ENCODE measurements around the gene GNG14.

Gene GNG14

DNA sequence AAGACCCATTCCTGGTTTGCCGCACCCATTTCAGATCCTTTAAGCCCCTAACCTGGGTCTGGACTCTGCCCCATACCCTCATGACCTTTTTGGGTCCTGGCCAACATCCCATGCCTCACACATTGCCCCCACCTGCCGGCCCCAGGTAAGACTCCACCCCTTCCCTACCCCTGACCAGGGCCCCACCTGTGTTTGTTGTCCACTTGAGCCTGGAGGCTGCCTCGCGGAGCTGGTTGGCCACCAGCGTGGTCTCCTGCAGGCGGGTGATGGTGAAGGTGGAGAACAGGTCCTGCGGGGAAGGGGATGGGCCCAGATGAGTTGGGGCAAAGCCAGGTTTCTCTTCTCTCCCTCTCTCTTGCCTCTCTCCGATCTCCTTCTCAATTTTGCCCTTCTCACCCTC, 40.8 kb upstream of the GNG14 start:
- Histone ChIP-seq H3K27ac (ENCODE audit: low read length) (no peak overlapping the region), H3K79me2 (ENCODE audit: insufficient read depth, low read length) (no peaks in the 10 kb centered on the region), H3K36me3 (ENCODE audit: insufficient read depth, low read length) (no peaks in the 10 kb centered on the region), H3K4me3 (ENCODE audit: low read depth in 1 of 2, low read length in 2 of 2) (no peak overlapping the region), H3K9me3 (ENCODE audit: insufficient read depth, low read length, severe bottlenecking) (no peaks in the 10 kb centered on the region), H3K4me2 (ENCODE audit: insufficient read depth, low read length) (no peak overlapping the region), H3K4me1 (ENCODE audit: insufficient read depth, low read length) (no peaks in the 10 kb centered on the region), H3K9ac (ENCODE audit: low read depth, low read length) (no peak overlapping the region), H4K20me1 (ENCODE audit: insufficient read depth, low read length) (no peaks in the 10 kb centered on the region), H3K27me3 (ENCODE audit: insufficient read depth, low read length, poor library complexity) (no peaks in the 10 kb centered on the region), H2AFZ (ENCODE audit: low read depth, low read length) (no peak overlapping the region)
- no peak for TF ChIP-seq EZH2 (IDR thresholded peaks at IDR 0.05; ENCODE audit: borderline replicate concordance, low read depth, low read length, severe bottlenecking)
- TF ChIP-seq, protein P1, sequence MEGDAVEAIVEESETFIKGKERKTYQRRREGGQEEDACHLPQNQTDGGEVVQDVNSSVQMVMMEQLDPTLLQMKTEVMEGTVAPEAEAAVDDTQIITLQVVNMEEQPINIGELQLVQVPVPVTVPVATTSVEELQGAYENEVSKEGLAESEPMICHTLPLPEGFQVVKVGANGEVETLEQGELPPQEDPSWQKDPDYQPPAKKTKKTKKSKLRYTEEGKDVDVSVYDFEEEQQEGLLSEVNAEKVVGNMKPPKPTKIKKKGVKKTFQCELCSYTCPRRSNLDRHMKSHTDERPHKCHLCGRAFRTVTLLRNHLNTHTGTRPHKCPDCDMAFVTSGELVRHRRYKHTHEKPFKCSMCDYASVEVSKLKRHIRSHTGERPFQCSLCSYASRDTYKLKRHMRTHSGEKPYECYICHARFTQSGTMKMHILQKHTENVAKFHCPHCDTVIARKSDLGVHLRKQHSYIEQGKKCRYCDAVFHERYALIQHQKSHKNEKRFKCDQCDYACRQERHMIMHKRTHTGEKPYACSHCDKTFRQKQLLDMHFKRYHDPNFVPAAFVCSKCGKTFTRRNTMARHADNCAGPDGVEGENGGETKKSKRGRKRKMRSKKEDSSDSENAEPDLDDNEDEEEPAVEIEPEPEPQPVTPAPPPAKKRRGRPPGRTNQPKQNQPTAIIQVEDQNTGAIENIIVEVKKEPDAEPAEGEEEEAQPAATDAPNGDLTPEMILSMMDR (IDR thresholded peaks at IDR 0.05; ENCODE audit: borderline replicate concordance, extremely low read depth, low read length, poor library complexity, severe bottlenecking), result no peak
- ATAC-seq (ENCODE audit: insufficient read depth, low read depth) (no peak), DNase-seq (no peak)

DNA sequence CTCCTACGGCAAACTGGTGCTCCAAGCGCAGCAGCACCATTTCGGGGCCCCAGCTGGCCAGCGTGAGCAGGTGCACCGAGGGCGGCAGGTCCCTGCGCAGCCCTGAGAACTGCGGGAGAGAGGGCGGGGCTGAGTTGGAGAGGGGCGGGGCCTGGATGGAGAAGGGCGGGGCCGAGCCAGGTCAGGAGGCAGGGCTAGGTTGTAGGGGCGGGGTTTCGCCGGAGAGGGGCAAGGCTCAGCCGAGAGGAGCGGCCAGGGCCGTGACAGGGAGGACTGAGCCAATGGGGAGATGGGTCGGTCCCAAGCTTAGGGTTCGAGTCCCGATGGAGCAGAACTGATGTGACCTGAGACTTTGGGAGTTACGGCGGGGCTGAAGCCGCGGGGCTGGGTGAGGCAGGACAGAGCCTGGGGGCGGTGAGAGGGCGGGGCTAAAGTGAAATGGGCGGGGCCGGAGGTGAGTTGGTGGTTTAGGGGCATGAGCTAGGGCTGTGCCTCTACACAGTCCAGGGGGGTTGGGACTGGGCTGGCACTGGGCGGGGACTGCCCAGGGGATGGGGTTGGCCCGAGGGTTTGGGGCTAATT, 40.2 kb upstream of the GNG14 start:
- peak; percentile 36 for DNase-seq

DNA sequence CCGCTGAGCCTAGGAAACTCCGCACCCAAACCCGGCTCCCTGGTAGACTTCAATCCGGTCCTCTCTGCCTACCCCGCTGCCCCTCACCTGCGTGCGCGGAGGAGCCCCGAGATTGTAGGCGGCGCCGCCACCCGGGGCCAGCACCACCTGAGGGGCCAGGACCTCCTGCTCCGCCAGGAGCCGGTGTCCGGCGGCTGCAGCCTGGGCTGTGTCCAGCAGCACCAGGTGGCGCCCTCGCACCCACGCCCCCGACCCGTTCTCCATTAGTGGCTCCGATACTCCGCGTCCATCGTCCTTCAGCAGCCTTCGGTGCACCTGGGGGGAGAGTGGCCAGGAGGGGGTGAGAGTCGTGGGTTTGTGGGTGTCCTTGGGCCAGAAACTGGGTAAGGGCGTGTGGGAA, 39.7 kb upstream of the GNG14 start:
- Histone ChIP-seq H3K79me2 (ENCODE audit: insufficient read depth, low read length) (no peaks in the 10 kb centered on the region), H3K27ac (ENCODE audit: low read length) (no peak overlapping the region), H3K4me1 (ENCODE audit: insufficient read depth, low read length) (no peaks in the 10 kb centered on the region), H3K36me3 (ENCODE audit: insufficient read depth, low read length) (no peaks in the 10 kb centered on the region), H3K4me3 (ENCODE audit: low read depth in 1 of 2, low read length in 2 of 2) (no peak overlapping the region), H3K9ac (ENCODE audit: low read depth, low read length) (no peak overlapping the region), H2AFZ (ENCODE audit: low read depth, low read length) (no peak overlapping the region), H3K27me3 (ENCODE audit: insufficient read depth, low read length, poor library complexity) (no peaks in the 10 kb centered on the region), H4K20me1 (ENCODE audit: insufficient read depth, low read length) (no peaks in the 10 kb centered on the region), H3K4me2 (ENCODE audit: insufficient read depth, low read length) (no peak overlapping the region), H3K9me3 (ENCODE audit: insufficient read depth, low read length, severe bottlenecking) (no peaks in the 10 kb centered on the region)
- ATAC-seq (ENCODE audit: insufficient read depth, low read depth), result no peak
- DNase-seq, result no peak
- TF ChIP-seq, protein P1 (IDR thresholded peaks at IDR 0.05; ENCODE audit: borderline replicate concordance, extremely low read depth, low read length, poor library complexity, severe bottlenecking), result no peak
- no peak for TF ChIP-seq EZH2 (IDR thresholded peaks at IDR 0.05; ENCODE audit: borderline replicate concordance, low read depth, low read length, severe bottlenecking)

More for the DNA sequence above, 40.2 kb upstream of the GNG14 start:
- no peaks in the 10 kb centered on the region for H3K4me1 ChIP-seq (ENCODE audit: insufficient read depth, low read length)
- H2AFZ ChIP-seq (ENCODE audit: low read depth, low read length), result no peak overlapping the region
- H3K27me3 ChIP-seq (ENCODE audit: insufficient read depth, low read length, poor library complexity), result no peaks in the 10 kb centered on the region
- H3K4me3 ChIP-seq (ENCODE audit: low read depth in 1 of 2, low read length in 2 of 2), result no peak overlapping the region
- TF ChIP-seq, protein P1 (IDR thresholded peaks at IDR 0.05; ENCODE audit: borderline replicate concordance, extremely low read depth, low read length, poor library complexity, severe bottlenecking), result no peak
- no peak for TF ChIP-seq EZH2 (IDR thresholded peaks at IDR 0.05; ENCODE audit: borderline replicate concordance, low read depth, low read length, severe bottlenecking)
- H3K27ac ChIP-seq (ENCODE audit: low read length), result no peak overlapping the region
- no peaks in the 10 kb centered on the region for H3K36me3 ChIP-seq (ENCODE audit: insufficient read depth, low read length)
- no peaks in the 10 kb centered on the region for H4K20me1 ChIP-seq (ENCODE audit: insufficient read depth, low read length)
- ATAC-seq (ENCODE audit: insufficient read depth, low read depth), result peak; percentile 64
- H3K4me2 ChIP-seq (ENCODE audit: insufficient read depth, low read length), result no peak overlapping the region
- H3K9ac ChIP-seq (ENCODE audit: low read depth, low read length), result no peak overlapping the region
- no peaks in the 10 kb centered on the region for H3K9me3 ChIP-seq (ENCODE audit: insufficient read depth, low read length, severe bottlenecking)
- no peaks in the 10 kb centered on the region for H3K79me2 ChIP-seq (ENCODE audit: insufficient read depth, low read length)
